ENCODE results near the gene OR2V2.
A peak's percentile ranks its signal among the peaks of the same experiment; 100 is the strongest.

The OR2V2 gene

GRCh38 chr5:181190711-181191525 lies 43.5 kb downstream of the OR2V2 start:
- peak; percentile 63 for DNase-seq (ENCODE audit: low spot score)

GRCh38 chr5:181191526-181192336 lies 44.3 kb downstream of the OR2V2 start:
- DNase-seq (ENCODE audit: low spot score): peak; percentile 91

GRCh38 chr5:181192337-181193046 lies 45.1 kb downstream of the OR2V2 start:
- DNase-seq (ENCODE audit: low spot score): no peak

- DNase-seq (ENCODE audit: low spot score): no peak
These were observed 46.3 kb downstream of the OR2V2 start for GRCh38 chr5:181193656-181194055.

- no peak for DNase-seq (ENCODE audit: low spot score)
These were observed 47.3 kb downstream of the OR2V2 start for GRCh38 chr5:181194489-181195248.

- no peak for DNase-seq (ENCODE audit: low spot score)
These were observed 47.9 kb downstream of the OR2V2 start for GRCh38 chr5:181195249-181195761.

- DNase-seq (ENCODE audit: low spot score): no peak
These were observed 50.1 kb downstream of the OR2V2 start for GRCh38 chr5:181197326-181197951.

- DNase-seq (ENCODE audit: low spot score): no peak
These were observed 50.8 kb downstream of the OR2V2 start for GRCh38 chr5:181198106-181198685.

- DNase-seq (ENCODE audit: low spot score): no peak
These were observed 51.6 kb downstream of the OR2V2 start for GRCh38 chr5:181198905-181199519.

GRCh38 chr5:181199881-181200638 lies 52.7 kb downstream of the OR2V2 start:
- DNase-seq (ENCODE audit: low spot score): no peak

- DNase-seq (ENCODE audit: low spot score): no peak
These were observed 53.4 kb downstream of the OR2V2 start for GRCh38 chr5:181200816-181201215.

GRCh38 chr5:181203093-181203711 lies 55.8 kb downstream of the OR2V2 start:
- no peak for DNase-seq (ENCODE audit: low spot score)

- no peak for DNase-seq (ENCODE audit: low spot score)
These were observed 56.4 kb downstream of the OR2V2 start for GRCh38 chr5:181203777-181204112.

GRCh38 chr5:181204113-181204825 lies 56.9 kb downstream of the OR2V2 start:
- DNase-seq (ENCODE audit: low spot score): peak; percentile 65

GRCh38 chr5:181204826-181205760 lies 57.7 kb downstream of the OR2V2 start, which contains the start of gene TRIM7:
TRIM7 (minus strand) TSS chr5:181205196; CDS start chr5:181205110, 86 bp downstream.
- peak; percentile 67 for DNase-seq (ENCODE audit: low spot score)

- DNase-seq (ENCODE audit: low spot score): no peak
These were observed 58.6 kb downstream of the OR2V2 start for GRCh38 chr5:181205761-181206649.
